CD14-positive monocyte (primary cell): Measurements from ENCODE around the gene DRGX. TPM values are rescaled to one million over a fixed set of nuclear protein-coding genes. Genes with fewer than 3 reads are reported as not detected.

ENCODE experiments used
- DNase-seq, 3 donors: peaks; one replicate each; pipeline ENCODE4 v3.0.0-alpha.2; 2011 to 2022
- H2AFZ ChIP-seq: 2 replicates; pipeline ENCODE4 v1.6.0; 2012; ENCODE audit warnings: mild to moderate bottlenecking, low read depth, low read length, inconsistent platforms; ENCODE audit not compliant: insufficient read depth, poor library complexity, severe bottlenecking
- H3K27ac ChIP-seq, 2 donors: 1 replicate in 1 of 2; 2 replicates in 1 of 2; pipeline ENCODE4 v1.5.1; 2012 to 2013; ENCODE audit warnings: low read length in 2 of 2, control low read depth in 1 of 2, inconsistent platforms in 1 of 2, low read depth in 1 of 2, mild to moderate bottlenecking in 1 of 2
- H3K27me3 ChIP-seq, 2 donors: one replicate each; pipeline versions ENCODE4 v1.6.0 to v1.6.1; 2011 to 2013; ENCODE audit warnings: low read length in 2 of 2; ENCODE audit not compliant: control insufficient read depth in 2 of 2, insufficient read depth in 2 of 2
- H3K36me3 ChIP-seq, 2 donors: replicated peaks in 1 of 2; 1 replicate in 1 of 2; 2 replicates in 1 of 2; pipeline versions ENCODE4 v1.5.1 to v1.6.1; 2012 to 2013; ENCODE audit warnings: low read length in 2 of 2, control low read depth in 1 of 2, inconsistent platforms in 1 of 2, mild to moderate bottlenecking in 1 of 2; ENCODE audit not compliant: insufficient read depth in 2 of 2, control insufficient read depth in 1 of 2
- H3K4me1 ChIP-seq, 2 donors: 1 replicate in 1 of 2; 2 replicates in 1 of 2; pipeline versions ENCODE4 v1.5.1 to v1.6.1; 2012 to 2013; ENCODE audit warnings: low read length in 2 of 2, control low read depth in 1 of 2, inconsistent platforms in 1 of 2, mild to moderate bottlenecking in 1 of 2, moderate library complexity in 1 of 2; ENCODE audit not compliant: insufficient read depth in 2 of 2, control insufficient read depth in 1 of 2
- H3K4me2 ChIP-seq: replicated peaks from 2 replicates; pipeline ENCODE3; 2012; ENCODE audit warnings: low read length, moderate library complexity, mild to moderate bottlenecking; ENCODE audit not compliant: poor library complexity, severe bottlenecking; ENCODE audit errors: extremely low read depth
- H3K4me3 ChIP-seq, 3 experiments: fragments of 200-600 bp in 1 of 3; sonication (generic) in 1 of 3; replicated peaks in 1 of 3; 1 replicate in 2 of 3; 2 replicates in 1 of 3; pipeline ENCODE4 v1.5.1; 2011 to 2013; ENCODE audit warnings: low read length in 3 of 3, mild to moderate bottlenecking in 3 of 3, control low read depth in 2 of 3, low read depth in 2 of 3, inconsistent platforms in 1 of 3, moderate library complexity in 1 of 3
- H3K79me2 ChIP-seq: 2 replicates; pipeline ENCODE4 v1.6.0; 2012; ENCODE audit warnings: mild to moderate bottlenecking, control low read depth, inconsistent platforms, low read length, moderate library complexity; ENCODE audit not compliant: insufficient read depth
- H3K9ac ChIP-seq: 2 replicates; pipeline ENCODE4 v1.6.0; 2017; ENCODE audit warnings: low read length, mild to moderate bottlenecking; ENCODE audit not compliant: insufficient read depth, poor library complexity, severe bottlenecking
- H3K9me3 ChIP-seq, 2 donors: replicated peaks in 1 of 2; 1 replicate in 1 of 2; 2 replicates in 1 of 2; pipeline versions ENCODE4 v1.5.1 to v1.6.1; 2012 to 2013; ENCODE audit warnings: low read length in 2 of 2, control low read depth in 1 of 2; ENCODE audit not compliant: control insufficient read depth in 1 of 2, insufficient read depth in 1 of 2
- H4K20me1 ChIP-seq: 2 replicates; pipeline ENCODE4 v1.6.0; 2012; ENCODE audit warnings: mild to moderate bottlenecking, low read length, control low read depth, moderate library complexity; ENCODE audit not compliant: insufficient read depth
- H3K27ac Mint-ChIP-seq, 7 donors: one replicate each; pipeline ENCODE4 v1.8.0; 2020; ENCODE audit warnings: mild to moderate bottlenecking in 7 of 7, mixed read lengths in 7 of 7, moderate library complexity in 6 of 7, inconsistent platforms in 2 of 7
- H3K27me3 Mint-ChIP-seq, 3 donors: one replicate each; pipeline ENCODE4 v1.8.0; 2021 to 2022; ENCODE audit warnings: low read depth in 3 of 3, mild to moderate bottlenecking in 3 of 3, mixed read lengths in 3 of 3, moderate library complexity in 3 of 3, inconsistent platforms in 1 of 3
- H3K36me3 Mint-ChIP-seq, 2 donors: one replicate each; pipeline ENCODE4 v1.8.0; 2020; ENCODE audit warnings: mixed read lengths in 2 of 2, inconsistent platforms in 1 of 2, mild to moderate bottlenecking in 1 of 2
- H3K4me1 Mint-ChIP-seq: one replicate; pipeline ENCODE4 v1.8.0; 2020; ENCODE audit warnings: mild to moderate bottlenecking, mixed read lengths
- H3K4me3 Mint-ChIP-seq, 2 donors: one replicate each; pipeline ENCODE4 v1.8.0; 2020; ENCODE audit warnings: mild to moderate bottlenecking in 2 of 2, mixed read lengths in 2 of 2, moderate library complexity in 1 of 2
- H3K9me3 Mint-ChIP-seq, 7 donors: one replicate each; pipeline ENCODE4 v1.8.0; 2020 to 2022; ENCODE audit warnings: mixed read lengths in 7 of 7, mild to moderate bottlenecking in 6 of 7, moderate library complexity in 6 of 7, inconsistent platforms in 2 of 7
- WGBS: methylation state at CpG from one replicate; pipeline ENCODE4 v1.1.5; 2013; ENCODE audit warnings: missing lambda C conversion rate; ENCODE audit not compliant: insufficient coverage; 5-methylcytosine and 5-hydroxymethylcytosine counted together
- intact Hi-C, 2 donors: fragments of 100-400 bp; cut with micrococcal nuclease; formaldehyde crosslinking; loops; one replicate each; pipeline versions ENCODE4 v1.15.0 to v1.15.1; 2023
- polyA plus RNA-seq, 3 donors: library from polyadenylated mRNA; depleted of rRNA in 1 of 3; unstranded in 2 of 3; stranded (reverse) in 1 of 3; fragments of 300-500 nt in 2 of 3; fragments of >200 nt in 1 of 3; fragmentation: Illumina TruSeq in 2 of 3; gene quantifications; 1 replicate in 2 of 3; 2 replicates in 1 of 3; pipeline ENCODE4 v1.2.3, GENCODE V29; 2012 to 2021
- TF ChIP-seq, protein P1 (sequence below): fragments of 200-600 bp; IDR thresholded peaks from one replicate; pipeline ENCODE4 v1.8.0; 2022; ENCODE audit warnings: antibody characterized with exemption, mild to moderate bottlenecking

Gene DRGX
- polyA plus RNA-seq, 3 donors = not detected

DNA sequence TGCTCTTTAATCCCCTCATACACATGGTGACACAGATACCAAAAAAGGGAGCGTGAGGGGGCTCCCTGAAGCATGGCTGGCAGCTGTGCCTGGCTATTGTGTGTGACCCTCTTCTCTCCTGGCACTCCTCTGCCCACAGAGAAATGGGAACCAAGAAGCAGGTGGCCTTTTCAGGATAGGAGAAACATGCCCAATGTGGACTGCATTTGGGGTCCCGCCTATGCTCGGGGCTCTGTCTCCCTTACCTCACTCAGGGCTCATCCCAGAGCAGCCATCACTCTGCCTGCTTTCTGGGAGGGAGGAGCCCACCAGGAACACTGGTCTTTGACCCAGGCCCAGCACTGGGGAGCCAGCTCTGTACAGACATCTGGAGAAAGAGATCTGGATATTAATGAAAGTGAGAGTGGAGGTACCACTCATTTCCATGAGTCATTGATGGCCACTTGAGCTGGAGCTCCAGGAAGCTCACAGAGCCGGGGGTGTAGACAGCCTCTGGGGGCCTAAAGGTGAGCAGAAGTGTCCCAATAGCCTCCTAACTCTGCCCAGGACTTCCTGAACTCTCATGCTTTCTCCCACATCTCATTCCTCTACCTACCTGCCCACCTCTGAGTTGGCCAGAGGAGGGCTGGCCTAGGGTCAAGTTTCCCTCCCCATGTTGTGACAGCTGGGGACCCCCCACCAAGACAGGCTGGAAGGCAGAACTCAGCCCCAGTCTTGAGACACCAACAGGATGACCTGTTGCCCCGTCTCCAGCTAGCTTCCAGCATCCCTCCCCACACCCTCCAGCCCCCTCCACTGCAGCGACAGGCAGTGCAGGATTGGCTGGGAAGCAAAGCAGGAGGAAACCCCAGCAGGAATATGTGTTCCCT lies 42.6 kb downstream of the DRGX start:
- H3K4me3 ChIP-seq = no peak overlapping the region
- no peak overlapping the region for H3K9ac ChIP-seq
- no peaks in the 10 kb centered on the region for H3K79me2 ChIP-seq
- Mint-ChIP-seq H3K27me3 (peaks cover 1 to 4% (median 3%) of the 10 kb centered on the region in 3 donors), H3K4me1 (peaks cover 23% of the 10 kb centered on the region), H3K36me3 (peaks cover 0 to 6% of the 10 kb centered on the region in 2 donors), H3K27ac (peak overlapping the region in 1 of 7 donors; percentile 35), H3K4me3 (no peak overlapping the region), H3K9me3 (peaks cover 6 to 21% (median 13%) of the 10 kb centered on the region in 7 donors)
- no peak overlapping the region for H3K4me2 ChIP-seq
- H3K36me3 ChIP-seq = no peaks in the 10 kb centered on the region
- no peak overlapping the region for H2AFZ ChIP-seq
- peak in 1 of 3 donors; percentile 2 for DNase-seq
- H3K27ac ChIP-seq = no peak overlapping the region
- TF ChIP-seq, protein P1, sequence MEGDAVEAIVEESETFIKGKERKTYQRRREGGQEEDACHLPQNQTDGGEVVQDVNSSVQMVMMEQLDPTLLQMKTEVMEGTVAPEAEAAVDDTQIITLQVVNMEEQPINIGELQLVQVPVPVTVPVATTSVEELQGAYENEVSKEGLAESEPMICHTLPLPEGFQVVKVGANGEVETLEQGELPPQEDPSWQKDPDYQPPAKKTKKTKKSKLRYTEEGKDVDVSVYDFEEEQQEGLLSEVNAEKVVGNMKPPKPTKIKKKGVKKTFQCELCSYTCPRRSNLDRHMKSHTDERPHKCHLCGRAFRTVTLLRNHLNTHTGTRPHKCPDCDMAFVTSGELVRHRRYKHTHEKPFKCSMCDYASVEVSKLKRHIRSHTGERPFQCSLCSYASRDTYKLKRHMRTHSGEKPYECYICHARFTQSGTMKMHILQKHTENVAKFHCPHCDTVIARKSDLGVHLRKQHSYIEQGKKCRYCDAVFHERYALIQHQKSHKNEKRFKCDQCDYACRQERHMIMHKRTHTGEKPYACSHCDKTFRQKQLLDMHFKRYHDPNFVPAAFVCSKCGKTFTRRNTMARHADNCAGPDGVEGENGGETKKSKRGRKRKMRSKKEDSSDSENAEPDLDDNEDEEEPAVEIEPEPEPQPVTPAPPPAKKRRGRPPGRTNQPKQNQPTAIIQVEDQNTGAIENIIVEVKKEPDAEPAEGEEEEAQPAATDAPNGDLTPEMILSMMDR = no peak
- H3K9me3 ChIP-seq = peaks cover 6 to 13% of the 10 kb centered on the region in 2 donors
- intact Hi-C loops = no loop called here
- H3K27me3 ChIP-seq = no peaks in the 10 kb centered on the region
- peaks cover 10 to 16% of the 10 kb centered on the region in 2 donors for H3K4me1 ChIP-seq
- H4K20me1 ChIP-seq = no peaks in the 10 kb centered on the region
- 57% methylated on average over 1 of the region's 6 CpGs for WGBS

DNA sequence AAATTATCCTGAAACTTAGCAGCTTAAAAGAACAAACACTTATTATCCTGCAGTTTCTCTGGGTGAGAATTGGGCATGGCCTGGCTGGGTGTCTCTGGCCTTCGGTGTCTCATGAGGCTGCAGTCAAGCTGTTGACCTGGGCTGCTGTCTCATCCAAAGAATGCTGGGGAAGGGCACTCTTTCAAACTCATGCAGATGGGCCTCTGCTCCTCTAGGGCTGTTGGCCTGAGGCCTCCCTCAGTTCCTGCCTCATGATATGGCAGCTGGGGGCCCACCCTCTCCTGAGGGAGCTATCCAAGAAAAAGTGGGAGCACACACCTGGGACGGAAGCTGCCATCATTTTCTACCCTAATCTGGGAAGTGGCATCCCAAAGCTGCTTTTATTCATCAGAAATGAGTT lies 43.6 kb downstream of the DRGX start:
- TF ChIP-seq, protein P1 = no peak
- H3K9me3 ChIP-seq = peaks cover 6 to 13% of the 10 kb centered on the region in 2 donors
- no CpG with 5 or more reads among the region's 2 CpGs for WGBS
- no peak overlapping the region for H3K4me2 ChIP-seq
- H2AFZ ChIP-seq = no peak overlapping the region
- Mint-ChIP-seq H3K36me3 (peaks cover 0 to 6% of the 10 kb centered on the region in 2 donors), H3K9me3 (peaks cover 6 to 18% (median 11%) of the 10 kb centered on the region in 7 donors), H3K27me3 (peaks cover 1 to 4% (median 3%) of the 10 kb centered on the region in 3 donors), H3K4me3 (no peak overlapping the region), H3K4me1 (peaks cover 15% of the 10 kb centered on the region), H3K27ac (peak overlapping the region in 1 of 7 donors; percentile 15)
- no peak overlapping the region for H3K4me3 ChIP-seq
- no peaks in the 10 kb centered on the region for H3K79me2 ChIP-seq
- H3K36me3 ChIP-seq = no peaks in the 10 kb centered on the region
- no peaks in the 10 kb centered on the region for H3K27me3 ChIP-seq
- no peak overlapping the region for H3K9ac ChIP-seq
- intact Hi-C loops = no loop called here
- no peak overlapping the region for H3K27ac ChIP-seq
- DNase-seq = peak in 1 of 3 donors; percentile 0
- H4K20me1 ChIP-seq = no peaks in the 10 kb centered on the region
- H3K4me1 ChIP-seq = peaks cover 3 to 6% of the 10 kb centered on the region in 2 donors
